ENCODE results near the gene OBSCN. TPM values are rescaled to one million over a fixed set of nuclear protein-coding genes. Genes with fewer than 3 reads are reported as not detected.

Gene OBSCN
- total RNA-seq, 1 experiment from 2014 or later: 33.3 TPM

GRCh38 chr1:228238007-228238406 is 30.2 kb downstream of the OBSCN start:
- H3K4me1 ChIP-seq (ENCODE audit: insufficient read depth, low read length): no peaks in the 10 kb centered on the region
- H4K5ac ChIP-seq (ENCODE audit: insufficient read length, low read depth, low read length): no peak overlapping the region
- TF ChIP-seq CTCF (conservative IDR thresholded peaks at IDR 0.05): no peak
- no peak overlapping the region for H2BK5ac ChIP-seq (ENCODE audit: insufficient read length, low read length)
- Mint-ChIP-seq H3K4me1 (peaks cover 2% of the 10 kb centered on the region in 2 experiments; a peak in 3 of 4 replicates), H3K27ac (no peak overlapping the region), H3K4me3 (no peak overlapping the region), H3K36me3 (ENCODE audit: insufficient read depth in 1 of 3, low read depth in 3 of 3) (peaks cover 69 to 83% (median 81%) of the 10 kb centered on the region in 3 experiments), H3K9me3 (peaks cover 37 to 44% of the 10 kb centered on the region in 2 experiments), H3K27me3 (ENCODE audit: low read depth) (no peaks in the 10 kb centered on the region; the same call in 1 of the 2 replicates)
- no peak overlapping the region for H3K27ac ChIP-seq (ENCODE audit: insufficient read length, low read depth, low read length)
- no peaks in the 10 kb centered on the region for H3K27me3 ChIP-seq (ENCODE audit: insufficient read depth, low read length)
- H3K18ac ChIP-seq (ENCODE audit: insufficient read length, low read depth, low read length): no peak overlapping the region
- H2BK12ac ChIP-seq (ENCODE audit: insufficient read length, low read depth, low read length): no peak overlapping the region
- H3K23me2 ChIP-seq (ENCODE audit: insufficient read length, low read depth, low read length, poor library complexity, severe bottlenecking): no peaks in the 10 kb centered on the region
- H4K91ac ChIP-seq (ENCODE audit: insufficient read length, low read depth, low read length): no peak overlapping the region
- no peaks in the 10 kb centered on the region for H4K20me1 ChIP-seq (ENCODE audit: control insufficient read depth, insufficient read depth, insufficient read length)
- no peak overlapping the region for H2BK120ac ChIP-seq (ENCODE audit: low read depth, low read length, poor library complexity, severe bottlenecking)
- no peak overlapping the region for H3K4me2 ChIP-seq (ENCODE audit: insufficient read depth, insufficient read length, low read length)
- no peak overlapping the region for H3K9ac ChIP-seq (ENCODE audit: extremely low read depth, insufficient read length, low read length)
- H3K9me3 ChIP-seq (ENCODE audit: control insufficient read depth, low read depth, low read length): peaks cover 25% of the 10 kb centered on the region
- DNase-seq: no peak
- H3K79me2 ChIP-seq (ENCODE audit: insufficient read depth, low read length): no peaks in the 10 kb centered on the region; the same call in 1 of the 2 replicates
- no peak overlapping the region for H4K8ac ChIP-seq (replicated peaks; ENCODE audit: insufficient read length, low read depth, low read length)
- WGBS (ENCODE audit: extremely low coverage, insufficient read length, low lambda C conversion rate): no CpG with 5 or more reads among the region's 7 CpGs
- no peak overlapping the region for H2BK20ac ChIP-seq (ENCODE audit: low read depth, low read length, poor library complexity, severe bottlenecking)
- no peak overlapping the region for H2BK15ac ChIP-seq (ENCODE audit: low read depth, low read length)
- no peak overlapping the region for H3K14ac ChIP-seq (ENCODE audit: insufficient read depth, low read length)
- no peak overlapping the region for H3K56ac ChIP-seq (ENCODE audit: insufficient read length, low read depth, low read length)
- H2AFZ ChIP-seq (ENCODE audit: low read length): no peak overlapping the region
- no peak overlapping the region for H3K4ac ChIP-seq (ENCODE audit: low read depth, low read length)
- no peak overlapping the region for H2AK5ac ChIP-seq (ENCODE audit: insufficient read length, low read length)
- no peak overlapping the region for H3K23ac ChIP-seq (ENCODE audit: insufficient read length, low read depth, low read length)
- no peaks in the 10 kb centered on the region for H3K79me1 ChIP-seq (ENCODE audit: insufficient read depth, low read depth, low read length, poor library complexity, severe bottlenecking)
- no peak overlapping the region for H3T11ph ChIP-seq (ENCODE audit: low read length)

Data from H9 (cell line).